Breast epithelium (tissue), 3 donors: ENCODE data around the gene MESP1.

Experiments
- CTCF ChIP-seq, 3 donors: fragments of 450-650 bp; IDR thresholded peaks; one replicate each; pipeline ENCODE4 v1.5.1; 2016 to 2017; ENCODE audit warnings: antibody characterized with exemption in 3 of 3, mild to moderate bottlenecking in 3 of 3, moderate library complexity in 3 of 3
- POLR2A ChIP-seq: fragments of 450-650 bp; IDR thresholded peaks from one replicate; pipeline ENCODE4 v1.6.1; 2016; ENCODE audit warnings: antibody characterized with exemption, mild to moderate bottlenecking, moderate library complexity
- POLR2AphosphoS5 ChIP-seq, 3 donors: sonication (generic); formaldehyde crosslinking; IDR thresholded peaks; one replicate each; pipeline ENCODE4 v1.6.1; 2017; ENCODE audit warnings: antibody characterized with exemption in 3 of 3

DNA sequence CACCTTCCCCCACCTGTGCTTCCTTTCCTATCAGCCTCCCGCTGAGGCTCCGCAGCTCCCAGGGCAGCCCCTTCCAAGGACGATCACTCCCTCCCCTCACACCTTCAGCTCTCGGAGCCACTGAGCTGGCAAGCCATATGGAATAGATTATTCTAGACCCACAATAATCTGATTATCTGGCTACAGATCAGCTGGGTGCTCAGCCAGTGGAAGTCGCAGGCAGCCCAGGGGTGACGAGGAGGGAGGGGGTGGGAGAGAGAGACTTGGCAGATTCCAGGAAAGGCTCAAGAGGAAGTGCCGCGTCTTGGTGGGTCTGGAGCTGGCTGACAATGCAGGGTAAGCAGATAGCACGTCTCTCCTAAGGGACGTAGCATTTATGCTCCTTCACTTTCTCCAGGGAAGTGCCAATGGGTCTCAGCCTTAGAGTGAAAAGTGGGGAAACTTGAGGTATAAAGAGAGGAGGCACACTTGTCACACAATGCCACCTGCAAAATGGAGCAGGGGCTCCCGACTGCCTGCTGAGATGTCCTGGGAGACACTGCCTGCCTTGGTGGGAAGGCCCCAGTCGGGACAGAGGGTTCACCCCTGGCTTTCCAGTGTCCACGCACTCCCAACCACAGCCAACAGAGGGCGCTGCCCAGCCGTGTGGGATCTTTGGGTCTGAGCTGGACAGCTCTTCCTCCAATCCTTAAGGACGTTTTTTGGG, 9.4 kb upstream of the MESP1 start:
- peak in 1 of 3 donors; percentile 0 for TF ChIP-seq POLR2AphosphoS5 (IDR thresholded peaks at IDR 0.05)
- peak; percentile 82 to 98 (median 90) for TF ChIP-seq CTCF (IDR thresholded peaks at IDR 0.05)
- no peak for TF ChIP-seq POLR2A
